ENCODE results near the gene FOXO6. TPM values are rescaled to one million over a fixed set of nuclear protein-coding genes. Genes with fewer than 3 reads are reported as not detected.

FOXO6 gene
- total RNA-seq, 1 donor from 2014 or later: 11.7 TPM

GRCh38 chr1:41366455-41367287 lies 5.4 kb downstream of the FOXO6 start:
- no peaks in the 10 kb centered on the region for H3K36me3 Mint-ChIP-seq (ENCODE audit: unreplicated experiment)
- DNase-seq: no peak
- peaks cover 41% of the 10 kb centered on the region for H3K4me1 Mint-ChIP-seq (ENCODE audit: low read depth, unreplicated experiment)
- H3K27ac Mint-ChIP-seq (ENCODE audit: unreplicated experiment): no peak overlapping the region
- H3K4me3 Mint-ChIP-seq (ENCODE audit: unreplicated experiment): no peak overlapping the region
- peaks cover 5% of the 10 kb centered on the region for H3K9me3 Mint-ChIP-seq (ENCODE audit: unreplicated experiment)
- H3K27me3 Mint-ChIP-seq (ENCODE audit: unreplicated experiment): peaks cover 10% of the 10 kb centered on the region
- TF ChIP-seq CTCF (IDR thresholded peaks at IDR 0.05; ENCODE audit: partially characterized antibody, unreplicated experiment): no peak

- Mint-ChIP-seq H3K27me3 (ENCODE audit: unreplicated experiment) (peaks cover 14% of the 10 kb centered on the region), H3K4me1 (ENCODE audit: low read depth, unreplicated experiment) (peaks cover 45% of the 10 kb centered on the region), H3K36me3 (ENCODE audit: unreplicated experiment) (no peaks in the 10 kb centered on the region), H3K4me3 (ENCODE audit: unreplicated experiment) (peak overlapping the region; percentile 69), H3K9me3 (ENCODE audit: unreplicated experiment) (peaks cover 6% of the 10 kb centered on the region), H3K27ac (ENCODE audit: unreplicated experiment) (peak overlapping the region; percentile 38)
- no peak for DNase-seq
- no peak for TF ChIP-seq CTCF (IDR thresholded peaks at IDR 0.05; ENCODE audit: partially characterized antibody, unreplicated experiment)
Observed at GRCh38 chr1:41367288-41367642, 6.0 kb downstream of the FOXO6 start.

GRCh38 chr1:41368366-41368765 lies 7.1 kb downstream of the FOXO6 start:
- H3K36me3 Mint-ChIP-seq (ENCODE audit: unreplicated experiment): no peaks in the 10 kb centered on the region
- DNase-seq: no peak
- no peak overlapping the region for H3K27ac Mint-ChIP-seq (ENCODE audit: unreplicated experiment)
- H3K9me3 Mint-ChIP-seq (ENCODE audit: unreplicated experiment): peaks cover 6% of the 10 kb centered on the region
- peaks cover 49% of the 10 kb centered on the region for H3K4me1 Mint-ChIP-seq (ENCODE audit: low read depth, unreplicated experiment)
- peaks cover 17% of the 10 kb centered on the region for H3K27me3 Mint-ChIP-seq (ENCODE audit: unreplicated experiment)
- TF ChIP-seq CTCF (IDR thresholded peaks at IDR 0.05; ENCODE audit: partially characterized antibody, unreplicated experiment): no peak
- no peak overlapping the region for H3K4me3 Mint-ChIP-seq (ENCODE audit: unreplicated experiment)

- no peak for DNase-seq
- TF ChIP-seq CTCF (IDR thresholded peaks at IDR 0.05; ENCODE audit: partially characterized antibody, unreplicated experiment): no peak
- Mint-ChIP-seq H3K27ac (ENCODE audit: unreplicated experiment) (no peak overlapping the region), H3K4me1 (ENCODE audit: low read depth, unreplicated experiment) (peaks cover 46% of the 10 kb centered on the region), H3K36me3 (ENCODE audit: unreplicated experiment) (no peaks in the 10 kb centered on the region), H3K4me3 (ENCODE audit: unreplicated experiment) (peak overlapping the region; percentile 59), H3K9me3 (ENCODE audit: unreplicated experiment) (peaks cover 6% of the 10 kb centered on the region), H3K27me3 (ENCODE audit: unreplicated experiment) (peaks cover 20% of the 10 kb centered on the region)
Observed at GRCh38 chr1:41368801-41369200, 7.6 kb downstream of the FOXO6 start.

GRCh38 chr1:41369531-41369930 lies 8.3 kb downstream of the FOXO6 start:
- H3K9me3 Mint-ChIP-seq (ENCODE audit: unreplicated experiment): peaks cover 6% of the 10 kb centered on the region
- no peak for DNase-seq
- no peak overlapping the region for H3K27ac Mint-ChIP-seq (ENCODE audit: unreplicated experiment)
- no peaks in the 10 kb centered on the region for H3K36me3 Mint-ChIP-seq (ENCODE audit: unreplicated experiment)
- peaks cover 20% of the 10 kb centered on the region for H3K27me3 Mint-ChIP-seq (ENCODE audit: unreplicated experiment)
- H3K4me1 Mint-ChIP-seq (ENCODE audit: low read depth, unreplicated experiment): peaks cover 44% of the 10 kb centered on the region
- TF ChIP-seq CTCF (IDR thresholded peaks at IDR 0.05; ENCODE audit: partially characterized antibody, unreplicated experiment): no peak
- H3K4me3 Mint-ChIP-seq (ENCODE audit: unreplicated experiment): no peak overlapping the region
